Activated CD8-positive, alpha-beta memory T cell treated with anti-CD3 and anti-CD28 coated beads for 1 hour (primary cell): ENCODE measurements around the gene SETBP1.

ENCODE experiments used
- DNase-seq, 2 donors: peaks; one replicate each; pipeline ENCODE4 v3.0.0-alpha.2; 2020; ENCODE audit warnings: low read depth in 1 of 2; ENCODE audit errors: extremely low read depth in 1 of 2

The SETBP1 gene

GRCh38 chr18:44837482-44838180, 156.9 kb downstream of the SETBP1 start:
- DNase-seq: no peak

GRCh38 chr18:44838971-44839666, 158.4 kb downstream of the SETBP1 start:
- peak; percentile 3 to 47 for DNase-seq

- no peak for DNase-seq
These were observed 159.5 kb downstream of the SETBP1 start for GRCh38 chr18:44840058-44840790.

GRCh38 chr18:44841221-44841620, 160.5 kb downstream of the SETBP1 start:
- DNase-seq: no peak

- DNase-seq: no peak
These were observed 161.3 kb downstream of the SETBP1 start for GRCh38 chr18:44841752-44842587.

GRCh38 chr18:44842588-44843412, 162.1 kb downstream of the SETBP1 start:
- DNase-seq: no peak

GRCh38 chr18:44844486-44844885, 163.8 kb downstream of the SETBP1 start:
- no peak for DNase-seq

GRCh38 chr18:44846450-44846849, 165.8 kb downstream of the SETBP1 start:
- no peak for DNase-seq

GRCh38 chr18:44848644-44849335, 168.1 kb downstream of the SETBP1 start:
- no peak for DNase-seq

GRCh38 chr18:44849361-44849760, 168.7 kb downstream of the SETBP1 start:
- DNase-seq: no peak

GRCh38 chr18:44850001-44850400, 169.3 kb downstream of the SETBP1 start:
- DNase-seq: no peak

- no peak for DNase-seq
These were observed 171.4 kb downstream of the SETBP1 start for GRCh38 chr18:44851856-44852621.

- no peak for DNase-seq
These were observed 172.1 kb downstream of the SETBP1 start for GRCh38 chr18:44852818-44853217.

GRCh38 chr18:44853430-44853829, 172.7 kb downstream of the SETBP1 start:
- no peak for DNase-seq

- no peak for DNase-seq
These were observed 175.0 kb downstream of the SETBP1 start for GRCh38 chr18:44855681-44856080.

- DNase-seq: no peak
These were observed 175.5 kb downstream of the SETBP1 start for GRCh38 chr18:44856157-44856556.

GRCh38 chr18:44857081-44857480, 176.4 kb downstream of the SETBP1 start:
- DNase-seq: no peak

GRCh38 chr18:44857744-44858491, 177.2 kb downstream of the SETBP1 start:
- no peak for DNase-seq
